ENCODE results near the gene GGA3.

The GGA3 gene

DNA sequence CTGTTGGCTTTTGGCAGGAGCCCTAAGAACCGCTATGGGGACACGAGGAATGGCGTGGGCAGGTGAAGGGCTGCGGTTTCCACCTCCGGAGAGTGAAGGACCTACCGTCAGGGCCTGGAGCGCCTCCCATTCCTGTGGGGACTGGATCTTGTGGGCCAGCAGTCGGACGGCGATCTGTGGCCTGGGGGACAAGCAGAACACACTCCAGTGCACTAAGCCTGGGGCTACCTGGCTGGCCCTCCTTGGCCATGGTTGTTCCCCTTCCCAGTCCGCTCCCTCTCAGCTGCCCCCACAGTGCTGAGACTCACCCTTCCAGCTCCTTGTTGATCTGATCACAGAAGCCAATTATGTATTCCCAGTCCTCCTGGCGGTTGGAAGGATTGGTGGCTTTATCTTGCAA is 15.0 kb downstream of the GGA3 start:
- no peak for DNase-seq (ENCODE audit: low spot score)

DNA sequence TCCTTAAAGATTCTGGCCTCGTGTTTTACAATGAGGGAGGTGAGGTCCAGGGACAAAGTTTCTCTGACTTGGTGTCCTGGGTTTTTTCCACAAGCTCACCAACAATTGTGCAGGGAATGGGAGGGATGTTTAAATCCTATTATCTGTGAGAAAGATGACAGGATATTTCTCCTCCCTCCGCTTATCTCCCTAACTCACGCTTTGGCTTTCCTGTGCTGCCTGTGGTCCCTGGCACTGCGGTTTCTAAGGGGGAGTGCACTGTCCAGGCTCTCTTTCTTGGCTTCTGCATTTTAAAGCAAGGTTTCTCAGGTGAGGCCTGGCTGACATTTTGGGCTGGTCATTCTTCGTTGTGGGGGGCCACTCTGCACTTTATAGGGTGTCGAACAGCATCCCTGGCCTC is 16.4 kb downstream of the GGA3 start:
- no peak for DNase-seq (ENCODE audit: low spot score)

DNA sequence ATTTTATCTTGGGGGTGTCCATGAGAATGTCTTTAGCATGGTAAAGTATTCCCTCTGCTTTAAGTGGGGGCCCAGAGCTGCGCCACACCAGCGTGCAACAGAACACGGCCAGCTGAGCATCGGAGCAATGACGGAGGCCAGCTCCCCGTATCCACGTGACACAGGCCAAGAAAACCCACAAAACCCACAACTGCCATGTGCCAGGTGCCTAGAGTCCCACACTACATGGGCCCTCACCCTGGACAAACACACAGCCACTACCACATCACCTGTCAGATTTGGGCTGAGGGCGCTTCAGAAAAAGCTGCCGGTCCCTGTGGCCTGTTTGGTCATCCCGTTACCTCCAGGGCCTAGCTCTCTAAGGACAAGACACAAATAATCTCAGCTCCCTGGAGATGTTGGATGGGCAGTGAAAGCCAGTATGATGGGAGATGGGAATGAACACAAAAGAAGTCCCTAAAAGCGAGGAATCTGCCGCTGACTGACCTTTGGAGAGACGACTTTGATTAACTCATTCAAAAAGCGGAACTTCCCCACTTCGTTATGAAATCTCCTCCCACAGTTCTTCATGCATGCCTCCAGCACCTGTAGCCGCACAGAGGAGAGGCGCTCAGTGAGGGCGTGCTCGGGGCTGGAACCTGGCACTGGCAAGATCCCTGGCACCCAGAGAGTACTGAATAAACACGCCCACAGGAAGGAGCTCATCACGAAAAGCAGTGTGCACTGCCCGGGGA is 17.1 kb downstream of the GGA3 start:
- DNase-seq (ENCODE audit: low spot score), result no peak

DNA sequence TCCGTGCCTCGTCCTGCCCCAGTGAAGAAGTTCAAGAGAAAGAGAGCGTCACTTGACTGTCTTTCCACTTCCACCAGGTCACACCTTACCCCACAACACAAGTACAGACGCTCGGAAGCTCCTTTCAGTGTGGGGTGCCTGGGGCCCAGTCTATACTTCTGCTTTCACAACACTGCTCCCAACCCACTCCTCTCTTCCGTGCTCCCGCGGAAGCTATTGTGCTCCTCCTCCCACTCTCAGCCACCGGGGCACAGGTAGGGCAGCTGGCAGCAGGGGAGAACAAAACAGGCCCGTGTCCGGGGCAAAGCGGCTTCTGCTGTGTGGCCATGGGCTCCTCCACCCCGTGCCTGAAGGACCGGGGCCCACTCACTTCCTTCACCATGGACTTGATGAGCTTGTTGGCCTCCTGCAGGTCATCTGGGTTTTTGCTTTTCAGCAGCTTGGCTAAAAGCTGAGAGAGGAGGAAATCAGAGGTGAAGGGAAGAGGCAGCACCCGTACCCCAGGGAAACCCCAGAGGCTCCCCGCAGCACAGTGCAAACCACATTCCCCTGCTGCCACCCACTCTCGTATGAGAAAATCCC is 18.9 kb downstream of the GGA3 start:
- DNase-seq (ENCODE audit: low spot score), result no peak

DNA sequence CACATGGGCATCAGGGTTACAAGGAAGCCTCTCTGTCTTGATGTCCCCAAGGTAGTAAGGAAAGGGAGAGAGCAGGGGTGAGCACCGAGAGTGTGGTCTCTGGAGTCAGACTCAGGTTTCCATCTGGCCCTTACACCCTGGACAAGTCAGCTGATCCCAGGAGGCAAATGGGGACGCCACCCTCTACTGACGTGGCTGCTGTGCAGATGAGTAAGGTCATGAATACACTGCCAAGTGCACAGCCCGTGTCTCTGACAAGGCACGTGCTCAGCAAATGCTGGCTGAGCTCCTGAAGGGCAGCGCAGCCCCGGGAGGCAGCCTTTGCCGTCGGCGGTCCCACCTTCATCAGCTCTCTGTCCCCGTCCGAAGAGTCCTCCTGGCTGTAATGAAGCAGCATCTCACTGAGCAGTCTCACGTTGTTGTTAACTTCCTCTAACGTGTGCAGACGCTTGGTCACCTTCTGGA is 19.4 kb downstream of the GGA3 start:
- no peak for DNase-seq (ENCODE audit: low spot score)

DNA sequence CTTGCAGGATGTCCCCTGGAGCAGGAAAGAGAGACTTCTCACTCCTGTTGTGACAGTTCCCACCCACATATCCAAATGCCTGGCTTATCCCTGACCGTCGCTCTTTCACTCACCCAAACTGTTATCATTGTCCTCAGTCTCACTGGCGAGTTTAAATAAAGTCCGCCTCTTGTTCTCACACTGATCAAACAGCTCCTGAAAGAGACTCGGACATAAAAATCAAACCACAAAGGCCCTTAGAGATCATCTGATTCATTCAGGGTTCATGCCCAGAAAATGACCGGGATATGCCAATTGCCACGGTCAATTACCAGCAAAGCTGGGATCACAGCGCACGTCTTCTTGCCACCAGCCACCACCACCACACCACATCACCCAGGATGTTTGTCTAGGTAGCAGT is 19.9 kb downstream of the GGA3 start:
- DNase-seq (ENCODE audit: low spot score), result no peak

DNA sequence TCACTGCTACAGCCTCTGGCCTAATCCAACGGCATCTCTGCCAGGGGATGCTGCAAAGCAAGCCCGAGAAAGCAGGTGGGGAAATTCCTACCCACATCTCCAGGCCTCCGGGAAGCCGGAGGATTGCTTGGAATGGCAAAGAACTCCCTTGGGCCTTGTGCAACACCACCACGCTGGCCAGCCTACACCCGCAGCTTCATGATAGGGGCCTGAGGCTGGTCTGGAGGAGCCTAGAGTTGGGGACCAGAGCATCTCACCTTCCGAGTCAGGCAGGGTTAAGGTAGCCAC is 20.3 kb downstream of the GGA3 start:
- DNase-seq (ENCODE audit: low spot score), result no peak

DNA sequence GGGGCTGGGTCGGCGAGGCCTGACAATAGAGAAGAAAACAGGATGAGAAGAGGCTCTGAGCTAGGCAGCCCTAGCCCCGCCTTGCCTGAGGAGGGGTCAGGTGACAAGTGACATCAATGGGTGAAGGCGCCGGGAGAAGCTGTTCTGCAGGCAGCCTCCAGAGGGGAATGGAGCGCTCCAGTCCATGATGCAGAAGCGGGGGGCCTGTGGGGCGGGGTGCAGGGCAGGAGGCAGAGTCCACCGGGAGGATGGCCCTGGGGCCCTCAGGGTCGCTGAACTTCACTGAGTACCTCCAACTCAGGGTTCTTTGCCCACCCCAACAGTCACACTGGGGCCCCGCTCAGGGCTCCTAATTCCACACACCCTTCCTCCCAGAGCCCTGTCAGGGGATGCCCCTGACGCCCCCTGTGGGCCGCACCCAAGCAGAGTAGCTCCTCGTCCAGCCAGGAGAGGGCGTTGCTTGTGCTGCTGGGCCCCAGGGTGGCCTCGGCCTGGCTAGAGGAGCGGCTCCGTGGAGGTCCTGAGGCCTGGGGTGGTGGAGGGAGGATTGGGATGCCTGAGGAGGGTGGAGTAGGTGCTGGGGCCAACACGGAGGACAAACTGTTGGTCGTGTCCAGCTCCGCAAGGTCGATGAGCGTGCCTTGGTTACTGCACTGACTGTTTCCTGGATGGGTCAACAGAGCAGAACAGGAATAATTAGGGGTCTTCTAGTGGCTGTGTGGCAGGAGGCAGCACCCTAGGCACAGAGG is 20.8 kb downstream of the GGA3 start:
- DNase-seq (ENCODE audit: low spot score), result peak; percentile 90

DNA sequence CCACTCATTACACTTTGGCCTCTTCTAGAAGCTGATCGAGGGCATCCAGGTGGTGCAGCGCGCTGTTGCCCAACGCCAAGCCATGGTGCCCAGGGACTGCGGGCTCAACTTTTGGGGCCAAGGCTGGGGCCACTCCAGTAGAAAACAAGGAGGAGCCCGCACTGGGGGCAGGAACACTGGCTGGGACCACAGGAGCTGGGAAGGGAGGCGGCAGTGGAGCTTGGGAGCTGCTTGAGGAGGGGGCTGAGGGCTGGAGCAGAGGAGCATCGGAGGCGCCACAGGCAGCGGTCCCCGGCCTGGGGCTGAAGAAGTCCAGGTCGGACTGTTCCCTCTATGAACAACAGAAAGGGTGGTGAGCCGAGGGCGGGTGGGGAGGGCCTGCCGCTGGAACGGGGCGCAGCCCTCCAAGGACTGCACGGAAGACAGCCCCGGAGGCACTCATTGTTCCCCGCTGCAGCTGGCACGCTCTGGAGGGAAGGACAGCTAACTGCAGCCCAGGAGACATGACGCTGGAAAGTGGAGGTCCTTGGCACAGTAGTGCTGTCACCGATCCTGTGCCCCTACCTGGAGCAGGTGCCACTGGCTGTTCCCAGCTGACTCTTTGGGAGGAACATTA is 21.5 kb downstream of the GGA3 start:
- no peak for DNase-seq (ENCODE audit: low spot score)

DNA sequence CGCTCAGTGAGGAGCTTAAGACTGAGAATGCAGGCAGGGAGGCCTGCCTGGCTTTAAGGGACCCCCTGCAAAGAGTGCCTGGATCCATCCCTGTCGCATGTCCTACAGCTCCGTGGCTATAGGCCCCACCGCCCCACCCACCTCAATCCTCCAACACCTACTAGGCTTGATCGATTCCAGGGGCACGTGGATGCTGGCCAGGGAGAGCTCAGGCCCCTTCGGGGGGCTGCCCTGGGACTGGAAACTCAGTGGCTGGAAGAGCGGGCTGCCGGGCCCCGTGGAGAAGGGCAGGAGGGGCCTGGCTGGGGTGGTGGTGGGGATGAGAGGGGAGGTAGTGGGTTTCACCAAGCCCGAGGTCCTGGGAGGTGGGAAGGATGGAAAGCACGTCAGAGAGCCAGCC is 22.2 kb downstream of the GGA3 start:
- DNase-seq (ENCODE audit: low spot score), result no peak

DNA sequence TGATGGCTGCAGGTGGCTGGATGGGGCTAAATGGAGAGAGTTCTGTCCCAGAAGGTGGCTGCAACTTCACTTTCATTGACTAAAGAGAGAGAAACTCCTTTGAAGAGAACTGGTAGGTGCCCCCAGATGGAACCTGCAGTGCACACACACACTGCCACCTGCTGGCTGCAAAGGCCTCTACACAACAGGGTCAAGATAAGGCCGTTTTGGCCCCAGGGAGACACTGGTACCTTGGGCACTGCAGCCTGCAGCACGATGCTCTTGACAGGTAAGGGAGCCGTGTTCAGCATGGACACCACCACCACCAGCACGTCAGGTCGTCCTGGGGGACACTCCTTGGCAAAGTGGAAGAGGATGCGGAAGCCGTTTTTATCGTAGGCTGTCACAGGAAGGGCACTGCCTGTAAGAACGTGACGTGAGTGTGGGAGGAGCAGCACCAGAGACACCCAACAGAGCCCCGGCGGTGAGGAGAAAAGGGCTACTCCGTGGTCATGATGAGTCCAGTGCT is 22.7 kb downstream of the GGA3 start:
- DNase-seq (ENCODE audit: low spot score), result peak; percentile 92

DNA sequence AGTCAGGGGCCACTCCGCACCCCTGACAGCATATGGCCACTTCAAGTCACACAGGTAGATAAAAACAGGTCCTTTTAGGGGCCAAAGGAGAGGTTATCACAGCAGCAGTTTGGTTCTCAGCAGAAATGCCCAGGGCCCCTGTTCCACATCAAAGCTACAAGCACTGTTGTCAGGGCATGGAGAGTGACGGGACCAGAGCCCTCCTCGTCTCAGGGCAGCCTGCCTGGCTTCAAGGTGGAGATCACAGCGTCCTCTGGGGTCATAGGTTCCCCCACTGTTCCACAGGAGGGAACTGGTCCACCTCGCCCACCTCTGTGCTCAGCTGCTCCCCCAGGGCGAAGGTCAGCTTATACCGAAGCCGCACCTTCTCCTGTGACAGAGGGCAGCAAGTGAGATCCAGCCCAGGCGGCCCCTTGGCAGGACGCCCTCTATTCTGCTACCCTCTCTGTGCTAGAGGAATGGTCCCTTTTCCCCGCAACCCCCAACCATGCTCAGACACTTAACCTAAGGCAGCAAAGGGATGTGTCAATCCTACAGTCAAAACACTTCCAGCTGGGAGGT is 23.3 kb downstream of the GGA3 start:
- no peak for DNase-seq (ENCODE audit: low spot score)

DNA sequence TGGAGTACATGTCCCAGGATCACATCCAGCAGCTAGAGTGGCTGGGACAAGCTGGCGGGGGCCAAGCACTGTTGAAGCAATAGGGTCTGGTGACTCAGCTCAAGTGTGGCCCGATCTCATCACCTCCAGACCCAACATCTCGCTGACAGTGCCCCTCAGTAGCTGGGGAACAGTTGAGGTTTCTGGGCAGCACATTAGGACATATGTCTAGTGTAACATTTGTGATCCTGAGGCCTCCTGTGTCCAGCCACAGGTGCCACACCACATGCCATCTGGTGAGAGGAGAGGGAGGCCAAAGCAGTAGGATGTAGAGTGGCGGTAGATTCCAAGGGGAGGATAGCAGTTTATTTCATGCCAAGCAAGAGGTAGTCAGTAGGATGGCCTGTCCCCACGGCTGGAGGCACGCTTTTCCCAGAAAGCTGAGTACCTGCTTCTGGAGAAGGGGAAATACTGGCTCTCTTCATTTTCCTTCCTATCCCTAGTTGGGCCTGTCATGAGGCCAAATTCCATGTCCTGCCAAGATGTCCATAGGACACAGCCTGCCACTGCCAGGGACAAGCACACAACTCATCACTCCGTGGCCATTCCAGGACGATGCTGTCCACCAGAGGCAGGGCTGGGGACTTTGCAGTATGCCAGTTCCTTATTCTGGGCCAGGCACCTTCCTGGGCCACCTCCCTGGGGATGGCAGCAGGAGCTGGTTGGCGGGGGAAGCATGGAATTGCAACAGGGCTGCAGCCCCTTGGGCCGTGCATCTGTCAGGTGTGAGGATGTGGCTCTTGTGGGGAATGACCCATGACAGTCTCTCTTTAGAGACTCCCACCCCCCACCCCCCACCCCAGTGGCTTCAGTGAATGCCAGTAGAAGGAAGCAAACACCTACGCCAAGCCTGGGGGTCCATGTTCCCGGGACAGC is 24.0 kb downstream of the GGA3 start:
- DNase-seq (ENCODE audit: low spot score), result no peak

DNA sequence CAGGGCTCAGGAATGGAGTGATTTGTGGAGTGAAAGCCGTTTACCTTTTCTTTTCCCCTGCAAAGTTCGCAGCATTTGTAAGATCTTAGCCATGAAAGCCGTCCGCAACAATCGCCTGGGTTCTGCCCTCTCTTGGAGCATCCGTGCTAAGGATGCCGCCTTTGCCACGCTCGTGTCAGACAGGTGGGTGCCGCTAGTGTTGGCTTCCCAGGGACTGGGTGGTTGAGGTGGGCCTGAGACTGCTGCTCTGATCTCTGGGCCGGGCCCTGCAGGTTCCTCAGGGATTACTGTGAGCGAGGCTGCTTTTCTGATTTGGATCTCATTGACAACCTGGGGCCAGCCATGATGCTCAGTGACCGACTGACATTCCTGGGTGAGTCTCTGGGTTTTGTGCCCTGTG is 28.6 kb downstream of the GGA3 start:
- no peak for DNase-seq (ENCODE audit: low spot score)

DNA sequence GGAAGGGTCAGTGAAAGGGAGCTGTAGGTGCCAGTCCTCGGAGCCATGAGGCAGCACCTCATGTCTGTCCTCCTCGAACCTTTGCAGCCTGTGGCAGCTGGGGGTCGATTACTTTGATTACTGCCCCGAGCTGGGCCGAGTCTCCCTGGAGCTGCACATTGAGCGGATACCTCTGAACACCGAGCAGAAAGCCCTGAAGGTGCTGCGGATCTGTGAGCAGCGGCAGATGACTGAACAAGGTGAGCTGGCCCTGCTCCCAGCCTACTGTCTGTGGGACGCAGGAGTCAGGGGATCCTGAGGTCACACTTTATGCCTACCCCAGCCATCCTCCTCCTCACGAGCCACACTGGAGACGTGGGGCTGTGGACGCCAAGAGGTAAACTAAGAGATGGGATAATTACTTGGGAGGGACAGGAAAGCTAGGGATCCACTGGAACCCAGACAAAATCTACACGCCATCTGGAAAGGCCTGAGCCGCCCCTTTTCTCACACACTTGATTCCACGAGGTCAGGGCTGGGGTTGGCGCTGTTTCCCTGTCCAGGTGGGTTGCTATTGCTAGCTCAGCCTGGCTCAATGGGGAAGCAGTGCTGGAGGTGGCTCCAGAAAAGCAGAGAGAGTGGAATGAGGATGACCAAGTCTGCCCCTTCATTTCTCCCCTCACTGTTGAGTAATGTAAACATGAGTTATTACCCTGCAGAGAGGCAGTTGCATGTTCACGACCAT is 29.5 kb downstream of the GGA3 start:
- no peak for DNase-seq (ENCODE audit: low spot score)

DNA sequence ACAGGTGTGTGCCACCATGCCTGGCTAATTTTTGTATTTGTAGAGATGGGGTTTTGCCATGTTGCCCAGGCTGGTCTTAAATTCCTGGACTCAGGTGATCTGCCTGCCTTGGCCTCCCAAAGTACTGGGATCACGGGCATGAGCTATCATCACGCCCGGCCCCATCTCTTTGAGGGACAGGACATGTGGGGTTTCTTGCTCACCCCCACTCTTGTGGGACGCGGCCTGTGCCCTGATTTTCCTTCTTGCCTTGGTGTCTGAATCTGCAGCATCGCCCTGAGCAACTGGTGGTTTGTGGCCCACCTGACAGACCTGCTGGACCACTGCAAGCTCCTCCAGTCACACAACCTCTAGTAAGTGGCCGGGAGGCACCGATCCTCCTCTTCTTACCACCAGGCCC is 30.3 kb downstream of the GGA3 start:
- no peak for DNase-seq (ENCODE audit: low spot score)

DNA sequence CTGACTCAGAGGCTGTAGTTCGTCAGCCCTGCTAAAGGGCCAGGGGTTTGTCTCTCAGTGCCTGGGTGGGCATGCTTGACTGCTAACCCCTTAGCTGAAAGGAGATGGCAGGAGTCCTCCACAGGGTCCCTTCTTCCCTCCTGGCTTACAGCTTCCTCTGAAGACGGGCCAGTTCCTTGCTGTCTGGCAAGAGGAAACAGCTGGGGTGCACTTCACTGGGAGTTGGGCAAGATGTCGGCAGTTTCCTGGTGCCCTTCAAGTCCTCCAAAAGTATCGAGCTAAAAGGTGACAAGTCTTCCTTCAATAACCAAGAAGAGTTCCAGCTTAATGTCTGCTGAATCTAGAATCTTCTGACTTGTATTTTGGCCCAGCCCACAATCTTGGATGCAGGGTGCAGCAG is 32.6 kb downstream of the GGA3 start:
- no peak for DNase-seq (ENCODE audit: low spot score)

DNA sequence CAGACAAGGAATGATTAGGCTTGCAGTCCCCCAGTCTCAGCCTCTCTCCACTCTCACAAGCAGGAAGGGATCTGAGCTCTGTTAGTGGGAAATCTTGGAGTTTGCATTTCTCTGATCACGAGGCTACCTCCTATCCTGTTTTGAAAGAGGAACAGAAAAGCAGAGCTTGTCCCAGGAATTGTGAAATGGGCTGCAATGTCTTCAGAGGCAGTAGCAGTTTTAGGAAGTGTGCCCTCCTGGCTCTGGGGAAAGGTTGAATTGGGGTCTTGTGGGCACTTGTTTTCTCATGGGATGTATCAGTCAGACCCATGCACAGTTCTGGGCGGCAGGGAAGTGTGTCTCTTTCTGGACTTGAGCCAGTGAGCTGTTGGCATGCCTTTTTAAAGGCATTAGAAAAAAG is 33.1 kb downstream of the GGA3 start:
- no peak for DNase-seq (ENCODE audit: low spot score)

DNA sequence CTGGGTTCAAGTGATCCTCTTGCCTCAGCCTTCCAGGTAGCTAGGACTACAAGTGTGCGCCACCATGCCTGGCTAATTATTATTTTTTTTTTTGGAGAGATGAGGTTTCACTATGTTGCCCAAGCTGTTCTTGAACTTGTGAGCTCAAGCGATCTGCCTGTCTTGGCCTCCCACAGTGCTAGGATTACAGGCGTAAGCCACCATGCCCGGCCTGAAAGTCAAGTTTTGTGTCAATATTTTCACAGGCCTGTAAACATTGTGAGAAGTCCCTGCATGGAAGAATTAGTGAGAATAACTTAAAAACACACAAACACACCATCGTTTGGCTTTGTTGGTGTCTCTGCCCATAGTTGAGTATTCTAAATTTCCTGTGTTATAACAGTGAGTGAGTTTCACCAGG is 33.7 kb downstream of the GGA3 start:
- no peak for DNase-seq (ENCODE audit: low spot score)

DNA sequence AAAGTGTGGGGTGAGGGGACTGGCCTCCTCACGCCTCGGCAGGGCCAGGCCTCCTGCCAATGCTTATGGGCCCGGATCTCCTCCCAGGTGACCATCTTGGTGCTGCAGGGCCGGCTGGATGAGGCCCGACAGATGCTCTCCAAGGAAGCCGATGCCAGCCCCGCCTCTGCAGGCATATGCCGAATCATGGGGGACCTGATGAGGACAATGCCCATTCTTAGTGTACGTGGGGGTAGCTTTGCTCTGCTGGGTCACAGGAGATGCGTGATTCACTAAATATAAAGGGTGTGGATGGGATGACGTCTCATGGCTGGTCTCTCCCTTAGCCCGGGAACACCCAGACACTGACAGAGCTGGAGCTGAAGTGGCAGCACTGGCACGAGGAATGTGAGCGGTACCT is 36.4 kb downstream of the GGA3 start:
- DNase-seq (ENCODE audit: low spot score), result no peak

DNA sequence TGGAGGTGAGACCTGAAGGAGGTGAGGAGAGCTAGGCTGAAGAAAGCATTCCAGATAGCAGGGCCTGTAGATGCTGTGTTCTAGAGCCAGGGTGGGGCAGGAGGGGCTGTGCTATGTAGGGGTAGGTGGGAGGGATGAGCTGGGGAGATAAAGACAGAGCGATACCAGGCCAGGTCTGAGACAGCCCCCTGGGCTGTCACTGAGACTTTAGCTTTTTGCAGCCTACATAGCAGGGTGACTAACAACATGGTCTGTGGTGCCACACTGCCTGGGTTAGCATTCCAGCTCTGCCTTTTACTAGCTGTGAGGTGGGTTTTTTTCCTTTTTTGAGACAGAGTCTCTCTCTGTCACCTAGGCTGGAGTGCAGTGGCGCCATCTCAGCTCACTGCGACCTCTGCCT is 41.6 kb downstream of the GGA3 start:
- no peak for DNase-seq (ENCODE audit: low spot score)
